Measurements from ENCODE around the gene EDC4.
A peak's percentile ranks its signal among the peaks of the same experiment; 100 is the strongest.
"Not testable (repeated sequence)": the region's sequence is repeated elsewhere in the genome, so short reads cannot be mapped to it uniquely, and the experiment has no call there.

EDC4 gene
- 121 to 124 reads per million in 2 donors for total RNA-seq

DNA sequence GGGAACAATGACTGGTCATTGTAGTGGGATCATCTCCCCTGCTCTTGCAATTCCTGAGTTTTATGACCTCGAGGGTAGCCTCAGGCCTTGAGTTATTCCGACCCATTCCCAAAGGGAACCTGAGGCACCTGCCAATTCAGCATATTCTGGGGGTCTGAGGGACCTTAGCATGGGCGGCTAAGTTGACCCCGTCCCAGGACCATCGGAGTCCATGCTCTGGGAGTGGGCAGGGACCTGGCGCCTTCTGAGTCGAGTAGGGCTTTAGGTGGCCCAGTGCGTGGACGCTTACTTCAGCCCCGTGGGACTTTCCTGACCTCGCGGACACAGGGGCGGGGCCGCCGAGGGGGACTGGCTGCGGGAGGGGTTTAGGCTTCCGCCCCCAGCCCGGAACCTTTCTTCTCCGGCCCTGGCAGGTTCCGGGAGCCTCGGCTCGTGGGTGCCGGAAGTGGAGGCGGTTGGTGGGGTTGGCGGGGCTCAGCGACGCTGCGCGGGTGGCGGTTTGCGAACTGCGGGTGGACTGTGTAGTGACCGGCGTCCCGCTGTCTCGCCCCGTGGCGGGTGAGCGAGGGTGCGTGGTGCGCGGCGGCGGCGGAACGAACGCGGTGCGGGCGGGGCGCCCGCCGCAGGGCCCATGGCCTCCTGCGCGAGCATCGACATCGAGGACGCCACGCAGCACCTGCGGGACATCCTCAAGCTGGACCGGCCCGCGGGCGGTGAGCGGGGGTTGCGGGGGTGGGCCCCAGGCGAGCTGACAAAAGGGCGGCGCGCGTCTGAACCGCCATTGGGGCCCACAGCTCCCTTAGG, at the start of gene EDC4:
Gene EDC4 (plus strand): TSS at position 422 of the 804 bp plus-strand sequence. CDS start 210 bp downstream, at position 632.
- peak; percentile 75 for DNase-seq

GRCh38 chr16:67825119-67825518, 47.7 kb upstream of the EDC4 start:
- no peak for DNase-seq

DNA sequence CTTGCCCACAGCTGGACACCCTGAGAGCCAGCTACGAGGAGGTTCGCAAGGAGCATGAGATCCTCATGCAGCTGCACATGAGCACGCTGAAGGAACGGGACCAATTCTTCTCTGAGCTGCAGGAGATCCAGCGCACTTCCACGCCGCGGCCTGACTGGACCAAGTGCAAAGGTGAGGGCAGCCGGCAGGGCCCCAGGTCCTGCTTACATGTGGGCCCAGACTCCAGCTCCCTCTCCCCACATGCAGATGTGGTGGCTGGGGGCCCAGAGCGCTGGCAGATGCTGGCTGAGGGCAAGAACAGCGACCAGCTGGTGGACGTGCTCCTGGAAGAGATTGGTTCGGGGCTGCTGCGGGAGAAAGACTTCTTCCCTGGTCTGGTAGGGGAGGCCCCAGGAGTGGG, 46.9 kb upstream of the EDC4 start:
- DNase-seq = no peak

- no peak for DNase-seq
Measured at GRCh38 chr16:67828651-67829050, 44.2 kb upstream of the EDC4 start.

DNA sequence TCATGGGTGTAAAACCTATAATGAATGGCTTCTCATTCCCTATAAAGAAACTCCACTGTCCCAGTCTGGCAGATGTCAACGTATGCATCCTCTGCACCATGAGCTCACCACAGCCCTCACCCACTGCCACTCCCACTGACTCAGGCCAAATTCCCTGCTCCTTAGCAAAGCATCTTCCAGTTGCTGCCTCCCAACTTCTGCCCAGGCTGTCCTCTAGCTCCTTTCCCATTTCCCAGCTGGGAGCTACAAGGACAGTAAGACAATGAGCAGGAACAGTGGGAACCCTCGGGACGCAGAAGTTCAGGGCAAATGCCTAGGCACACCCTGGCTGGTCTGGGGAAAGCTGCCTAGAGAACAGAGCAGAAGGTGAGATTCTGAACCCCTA, 39.8 kb upstream of the EDC4 start:
- no peak for DNase-seq

GRCh38 chr16:67833415-67834241, 39.2 kb upstream of the EDC4 start:
- DNase-seq = peak; percentile 67

- DNase-seq = no peak
Measured at GRCh38 chr16:67834242-67834614, 38.6 kb upstream of the EDC4 start.

GRCh38 chr16:67837190-67837589, 35.7 kb upstream of the EDC4 start:
- DNase-seq = not testable (repeated sequence)

- DNase-seq = no peak
Measured at GRCh38 chr16:67837811-67838210, 35.0 kb upstream of the EDC4 start.

GRCh38 chr16:67841198-67841815, 31.5 kb upstream of the EDC4 start:
- DNase-seq = no peak

- DNase-seq = peak; percentile 76
Measured at GRCh38 chr16:67841816-67842508, 30.9 kb upstream of the EDC4 start, which contains the start of gene THAP11. TSS of gene THAP11 (plus strand) at chr16:67842320. CDS start at chr16:67842555, 235 bp downstream.

DNA sequence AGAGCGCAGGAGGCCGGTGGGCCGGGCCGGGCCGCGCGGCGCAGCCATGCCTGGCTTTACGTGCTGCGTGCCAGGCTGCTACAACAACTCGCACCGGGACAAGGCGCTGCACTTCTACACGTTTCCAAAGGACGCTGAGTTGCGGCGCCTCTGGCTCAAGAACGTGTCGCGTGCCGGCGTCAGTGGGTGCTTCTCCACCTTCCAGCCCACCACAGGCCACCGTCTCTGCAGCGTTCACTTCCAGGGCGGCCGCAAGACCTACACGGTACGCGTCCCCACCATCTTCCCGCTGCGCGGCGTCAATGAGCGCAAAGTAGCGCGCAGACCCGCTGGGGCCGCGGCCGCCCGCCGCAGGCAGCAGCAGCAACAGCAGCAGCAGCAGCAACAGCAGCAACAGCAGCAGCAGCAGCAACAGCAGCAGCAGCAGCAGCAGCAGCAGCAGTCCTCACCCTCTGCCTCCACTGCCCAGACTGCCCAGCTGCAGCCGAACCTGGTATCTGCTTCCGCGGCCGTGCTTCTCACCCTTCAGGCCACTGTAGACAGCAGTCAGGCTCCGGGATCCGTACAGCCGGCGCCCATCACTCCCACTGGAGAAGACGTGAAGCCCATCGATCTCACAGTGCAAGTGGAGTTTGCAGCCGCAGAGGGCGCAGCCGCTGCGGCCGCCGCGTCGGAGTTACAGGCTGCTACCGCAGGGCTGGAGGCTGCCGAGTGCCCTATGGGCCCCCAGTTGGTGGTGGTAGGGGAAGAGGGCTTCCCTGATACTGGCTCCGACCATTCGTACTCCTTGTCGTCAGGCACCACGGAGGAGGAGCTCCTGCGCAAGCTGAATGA, 30.1 kb upstream of the EDC4 start:
- peak; percentile 54 for DNase-seq

DNA sequence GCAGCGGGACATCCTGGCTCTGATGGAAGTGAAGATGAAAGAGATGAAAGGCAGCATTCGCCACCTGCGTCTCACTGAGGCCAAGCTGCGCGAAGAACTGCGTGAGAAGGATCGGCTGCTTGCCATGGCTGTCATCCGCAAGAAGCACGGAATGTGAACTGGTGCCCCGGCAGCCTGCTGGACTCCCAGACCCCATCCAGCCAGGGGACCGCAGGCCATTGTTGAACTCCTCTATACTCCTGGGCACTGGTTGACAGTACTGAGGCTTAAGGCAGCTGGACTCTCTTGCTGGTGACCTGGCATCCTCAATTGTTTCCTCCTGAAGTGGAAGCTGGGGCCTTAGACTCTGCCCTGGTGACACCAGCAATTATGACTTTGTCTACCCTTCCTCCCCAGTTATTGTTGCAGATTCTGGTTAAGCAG, 29.5 kb upstream of the EDC4 start:
- DNase-seq = no peak

DNA sequence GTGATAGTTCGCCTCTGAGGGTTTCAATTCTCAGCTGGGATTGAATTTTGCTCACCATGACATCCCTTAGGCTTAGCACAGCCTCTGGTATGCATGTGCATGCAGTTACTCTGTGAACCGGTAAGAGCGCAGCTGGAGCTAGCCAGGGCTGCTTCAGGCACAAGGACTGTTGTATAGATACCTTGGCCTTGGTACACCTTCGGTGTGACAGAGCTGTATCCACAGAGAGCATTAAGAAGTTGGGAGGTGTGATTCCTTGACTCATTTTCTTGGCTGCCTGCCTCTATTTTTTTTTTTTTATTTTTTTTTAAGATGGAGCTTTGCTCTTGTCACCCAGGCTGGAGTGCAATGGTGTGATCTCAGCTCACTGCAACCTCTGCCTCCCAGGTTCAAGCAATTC, 28.4 kb upstream of the EDC4 start:
- DNase-seq = no peak

- DNase-seq = no peak
Measured at GRCh38 chr16:67845291-67846062, 27.4 kb upstream of the EDC4 start.

GRCh38 chr16:67846063-67846319, 26.9 kb upstream of the EDC4 start:
- no peak for DNase-seq

DNA sequence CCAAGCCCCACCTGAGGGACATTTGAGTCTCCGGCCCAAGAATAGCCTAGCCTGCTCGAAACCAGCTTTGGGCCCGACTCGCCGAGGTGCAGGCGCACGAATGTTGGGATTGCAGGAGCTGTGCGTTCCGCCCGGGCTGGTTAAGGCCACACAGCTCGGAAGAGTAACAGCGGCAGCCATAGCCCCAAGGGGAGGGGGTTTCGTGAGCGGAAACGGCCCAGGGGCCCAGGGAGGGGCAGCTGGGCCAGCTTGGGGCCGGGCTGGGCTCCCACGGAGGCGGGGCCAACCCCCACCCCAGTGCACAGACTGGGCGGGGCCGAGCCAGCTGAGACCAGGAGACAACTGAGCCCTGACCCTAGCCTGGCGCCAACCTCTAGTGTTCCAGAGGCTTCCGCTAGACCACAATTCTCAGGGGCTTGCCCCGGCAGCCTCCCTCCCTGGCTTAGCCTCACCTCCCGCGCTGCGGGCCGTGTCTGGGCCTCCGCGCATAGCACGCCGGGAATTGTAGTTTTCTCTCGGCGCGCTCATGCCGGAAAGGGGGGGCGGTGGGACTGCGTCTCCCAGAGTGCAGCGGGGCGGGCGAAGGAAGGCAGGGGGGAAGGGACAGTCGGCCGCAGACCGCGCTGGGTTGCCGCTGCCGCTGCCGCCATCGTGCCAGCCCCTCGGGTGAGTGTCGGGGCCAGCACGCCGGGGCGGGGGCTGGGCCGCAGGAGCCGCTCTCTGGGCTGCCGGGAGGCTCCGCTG, 26.4 kb upstream of the EDC4 start, which contains the start of gene NUTF2:
Gene NUTF2 (plus strand): TSS at position 614 of the 744 bp plus-strand sequence. CDS start 18,198 bp downstream, outside the sequence.
- DNase-seq = peak; percentile 86

GRCh38 chr16:67847064-67847861, 25.6 kb upstream of the EDC4 start, which contains the start of gene CENPT:
TSS of gene CENPT (minus strand) at chr16:67847693. CDS start at chr16:67833859, 13,834 bp downstream.
- no peak for DNase-seq

- DNase-seq = no peak
Measured at GRCh38 chr16:67848118-67848517, 24.7 kb upstream of the EDC4 start.
